GM12873 (cell line): ENCODE data around the gene IL22RA2.

Experiments
- TF ChIP-seq, protein P1 (sequence below): IDR thresholded peaks from 2 replicates; pipeline ENCODE4 v1.5.1; 2012; ENCODE audit warnings: low read depth, mild to moderate bottlenecking, moderate library complexity, low read length, control low read depth; ENCODE audit not compliant: insufficient read depth; ENCODE audit errors: missing control alignments

IL22RA2 gene

DNA sequence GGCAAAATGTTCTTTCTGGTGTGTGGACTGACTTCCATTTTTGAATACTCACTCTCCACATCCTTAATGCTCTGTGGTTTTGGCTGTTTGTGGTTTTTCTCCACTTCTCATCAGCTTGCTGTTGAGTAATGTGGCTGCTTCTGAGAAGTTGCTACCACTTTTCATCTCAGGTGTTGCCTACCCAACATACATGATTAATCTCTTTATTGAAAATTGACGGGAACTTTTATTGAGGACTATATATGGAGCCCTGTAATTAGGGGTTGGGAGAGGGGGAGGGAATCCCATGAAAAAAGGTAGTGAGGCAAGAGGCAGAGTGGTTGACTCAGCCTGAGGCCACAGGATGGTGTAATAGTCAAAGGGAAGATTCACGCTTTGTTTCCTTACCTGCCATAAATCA, 17.6 kb downstream of the IL22RA2 start:
- TF ChIP-seq, protein P1, sequence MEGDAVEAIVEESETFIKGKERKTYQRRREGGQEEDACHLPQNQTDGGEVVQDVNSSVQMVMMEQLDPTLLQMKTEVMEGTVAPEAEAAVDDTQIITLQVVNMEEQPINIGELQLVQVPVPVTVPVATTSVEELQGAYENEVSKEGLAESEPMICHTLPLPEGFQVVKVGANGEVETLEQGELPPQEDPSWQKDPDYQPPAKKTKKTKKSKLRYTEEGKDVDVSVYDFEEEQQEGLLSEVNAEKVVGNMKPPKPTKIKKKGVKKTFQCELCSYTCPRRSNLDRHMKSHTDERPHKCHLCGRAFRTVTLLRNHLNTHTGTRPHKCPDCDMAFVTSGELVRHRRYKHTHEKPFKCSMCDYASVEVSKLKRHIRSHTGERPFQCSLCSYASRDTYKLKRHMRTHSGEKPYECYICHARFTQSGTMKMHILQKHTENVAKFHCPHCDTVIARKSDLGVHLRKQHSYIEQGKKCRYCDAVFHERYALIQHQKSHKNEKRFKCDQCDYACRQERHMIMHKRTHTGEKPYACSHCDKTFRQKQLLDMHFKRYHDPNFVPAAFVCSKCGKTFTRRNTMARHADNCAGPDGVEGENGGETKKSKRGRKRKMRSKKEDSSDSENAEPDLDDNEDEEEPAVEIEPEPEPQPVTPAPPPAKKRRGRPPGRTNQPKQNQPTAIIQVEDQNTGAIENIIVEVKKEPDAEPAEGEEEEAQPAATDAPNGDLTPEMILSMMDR, result no peak

DNA sequence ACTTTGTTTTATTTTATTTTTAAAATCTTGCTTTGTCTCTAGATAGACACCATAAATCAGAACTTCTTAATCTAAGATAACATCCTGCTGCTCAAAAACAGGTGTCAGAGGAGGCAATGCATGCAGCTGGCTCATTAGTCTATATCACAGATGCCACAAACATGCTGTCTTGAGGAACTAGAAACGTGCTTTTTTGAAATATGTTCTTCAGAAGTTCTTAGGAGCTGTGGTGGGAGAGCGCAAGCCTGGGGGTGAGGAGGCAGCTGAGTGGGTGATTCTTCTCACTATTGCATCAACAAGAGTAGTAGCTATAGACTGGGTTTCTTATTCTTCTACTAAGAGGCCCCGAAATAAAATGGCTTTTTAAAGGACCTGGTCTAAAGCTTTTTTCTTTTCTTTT, 23.4 kb downstream of the IL22RA2 start:
- TF ChIP-seq, protein P1, result no peak

DNA sequence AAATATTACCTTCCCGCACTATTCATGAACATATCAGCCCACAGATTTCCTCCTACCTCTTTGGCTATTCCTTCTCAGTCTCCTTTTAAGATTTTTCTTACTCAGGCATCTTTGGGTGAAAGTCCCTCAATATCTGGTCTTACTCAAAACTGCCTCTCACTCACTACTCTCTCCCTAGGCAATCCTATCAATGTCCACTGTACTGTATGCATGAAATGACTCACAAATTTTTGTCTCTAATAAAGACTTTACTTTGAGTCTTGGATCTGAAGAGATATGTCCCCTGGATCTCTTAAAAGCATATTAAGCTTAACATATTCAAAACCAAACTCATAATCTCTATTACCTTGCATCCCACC, 24.4 kb downstream of the IL22RA2 start:
- TF ChIP-seq, protein P1, result no peak

- TF ChIP-seq, protein P1, result no peak
Measured at GRCh38 chr6:137148306-137149034, 25.0 kb downstream of the IL22RA2 start.

DNA sequence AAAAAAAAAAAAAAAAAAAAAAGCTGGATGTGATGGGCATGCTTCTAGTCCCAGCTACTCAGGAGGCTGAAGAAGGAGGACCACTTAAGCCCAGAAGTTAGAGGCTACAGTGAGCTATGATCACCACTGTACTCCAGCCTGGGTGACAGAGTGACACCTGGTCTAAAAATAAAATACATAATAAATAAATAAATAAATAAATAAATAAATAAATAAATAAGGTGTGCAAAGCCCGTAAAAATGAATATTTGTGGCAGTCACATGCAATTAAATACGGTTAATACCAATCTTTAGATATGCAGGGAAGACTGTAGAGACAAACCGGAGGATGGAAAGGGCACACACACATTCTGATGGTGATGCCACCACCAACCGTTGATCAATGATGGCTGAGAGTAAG, 26.2 kb downstream of the IL22RA2 start:
- TF ChIP-seq, protein P1, result no peak

- TF ChIP-seq, protein P1, result no peak
Measured at GRCh38 chr6:137146206-137146605, 27.2 kb downstream of the IL22RA2 start.

DNA sequence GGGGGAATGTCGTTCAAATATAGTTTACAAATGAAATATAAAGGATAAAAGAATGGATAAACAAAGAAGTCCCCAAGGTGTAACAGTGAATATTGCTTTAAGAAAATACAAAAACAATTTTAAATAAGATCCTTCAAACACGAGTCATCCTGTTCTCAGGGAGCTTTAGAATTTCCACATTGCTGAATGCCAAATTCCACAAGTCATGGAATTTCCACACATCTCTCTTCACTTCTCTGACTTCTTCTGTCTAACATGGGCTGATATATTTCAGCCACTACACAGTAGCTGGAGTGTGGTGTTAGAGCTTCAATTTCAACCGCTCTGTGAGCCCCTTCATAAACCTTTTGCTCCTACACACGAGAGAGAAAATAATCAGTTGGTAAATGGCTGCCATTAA, 28.0 kb downstream of the IL22RA2 start:
- TF ChIP-seq, protein P1, result no peak
